GM12872 (cell line): Measurements from ENCODE around the gene FGF1.

Experiments used
- TF ChIP-seq, protein P1 (sequence below): IDR thresholded peaks from 3 replicates; pipeline ENCODE4 v1.5.1; 2011; ENCODE audit warnings: low read depth, mild to moderate bottlenecking, low read length, moderate library complexity; ENCODE audit not compliant: insufficient read depth

The FGF1 gene

DNA sequence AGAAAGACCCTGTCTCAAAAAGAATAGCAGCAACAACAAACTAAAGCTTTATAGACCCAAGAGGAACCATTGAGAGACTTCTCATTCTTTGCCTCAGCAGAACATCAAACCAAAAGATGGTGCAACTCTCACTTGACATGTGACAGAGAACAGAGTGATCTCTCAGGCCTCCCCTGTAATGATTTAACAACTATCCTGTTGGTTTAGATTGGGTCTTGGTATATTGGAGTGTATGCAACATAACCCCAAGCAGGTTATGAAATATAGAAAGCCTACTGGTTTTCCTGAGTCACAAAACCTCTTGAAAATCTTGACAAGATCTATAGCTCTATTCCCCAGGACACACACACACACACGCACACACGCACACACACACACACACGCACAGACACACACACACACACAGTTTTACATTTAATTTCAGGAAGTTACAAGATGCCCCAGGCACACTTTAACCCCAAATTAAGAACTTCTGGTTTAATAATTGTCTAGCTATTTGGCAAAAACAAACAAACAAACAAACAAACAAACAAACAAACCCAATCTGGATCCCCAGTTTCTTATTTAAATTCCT is 6.5 kb upstream of the FGF1 start:
- TF ChIP-seq, protein P1, sequence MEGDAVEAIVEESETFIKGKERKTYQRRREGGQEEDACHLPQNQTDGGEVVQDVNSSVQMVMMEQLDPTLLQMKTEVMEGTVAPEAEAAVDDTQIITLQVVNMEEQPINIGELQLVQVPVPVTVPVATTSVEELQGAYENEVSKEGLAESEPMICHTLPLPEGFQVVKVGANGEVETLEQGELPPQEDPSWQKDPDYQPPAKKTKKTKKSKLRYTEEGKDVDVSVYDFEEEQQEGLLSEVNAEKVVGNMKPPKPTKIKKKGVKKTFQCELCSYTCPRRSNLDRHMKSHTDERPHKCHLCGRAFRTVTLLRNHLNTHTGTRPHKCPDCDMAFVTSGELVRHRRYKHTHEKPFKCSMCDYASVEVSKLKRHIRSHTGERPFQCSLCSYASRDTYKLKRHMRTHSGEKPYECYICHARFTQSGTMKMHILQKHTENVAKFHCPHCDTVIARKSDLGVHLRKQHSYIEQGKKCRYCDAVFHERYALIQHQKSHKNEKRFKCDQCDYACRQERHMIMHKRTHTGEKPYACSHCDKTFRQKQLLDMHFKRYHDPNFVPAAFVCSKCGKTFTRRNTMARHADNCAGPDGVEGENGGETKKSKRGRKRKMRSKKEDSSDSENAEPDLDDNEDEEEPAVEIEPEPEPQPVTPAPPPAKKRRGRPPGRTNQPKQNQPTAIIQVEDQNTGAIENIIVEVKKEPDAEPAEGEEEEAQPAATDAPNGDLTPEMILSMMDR = no peak

DNA sequence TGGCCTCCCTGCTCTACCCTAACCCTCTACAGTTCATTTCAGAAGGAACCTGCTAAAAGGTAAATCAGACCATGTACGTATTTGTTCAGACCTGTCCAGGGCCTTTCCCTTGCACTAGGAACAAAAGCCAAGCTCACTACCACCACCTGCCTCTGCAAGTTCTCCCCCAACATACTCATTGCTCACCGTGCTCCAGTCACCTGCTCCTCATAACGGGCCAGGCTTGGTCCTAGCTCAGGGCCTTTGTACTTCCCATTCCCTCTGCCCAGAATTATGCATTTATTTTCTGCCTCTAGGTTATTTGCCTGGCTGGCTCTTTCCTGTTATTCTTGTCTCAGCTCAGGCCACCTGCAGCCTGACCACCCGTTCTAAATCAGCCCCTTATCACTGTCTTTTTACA is 4.8 kb upstream of the FGF1 start:
- TF ChIP-seq, protein P1 = no peak

DNA sequence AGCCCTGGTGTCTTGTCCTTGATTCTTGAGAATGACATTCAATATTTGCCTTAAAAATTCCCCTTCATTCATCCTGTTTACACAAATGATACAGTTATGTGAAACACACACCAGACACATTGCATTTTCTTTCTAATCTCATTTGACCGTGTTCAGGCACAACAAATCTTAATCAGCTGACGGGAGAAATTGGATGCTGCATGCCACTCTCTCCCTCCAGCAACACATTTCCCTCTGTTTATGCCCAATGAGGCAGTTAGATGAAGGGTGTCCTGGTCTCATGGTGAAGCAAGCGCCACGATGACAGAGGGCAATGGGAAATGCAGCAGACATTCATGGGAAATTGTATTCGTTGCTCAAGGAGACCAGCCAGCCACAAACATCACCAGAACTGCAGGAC is 3.2 kb upstream of the FGF1 start:
- TF ChIP-seq, protein P1 = no peak

DNA sequence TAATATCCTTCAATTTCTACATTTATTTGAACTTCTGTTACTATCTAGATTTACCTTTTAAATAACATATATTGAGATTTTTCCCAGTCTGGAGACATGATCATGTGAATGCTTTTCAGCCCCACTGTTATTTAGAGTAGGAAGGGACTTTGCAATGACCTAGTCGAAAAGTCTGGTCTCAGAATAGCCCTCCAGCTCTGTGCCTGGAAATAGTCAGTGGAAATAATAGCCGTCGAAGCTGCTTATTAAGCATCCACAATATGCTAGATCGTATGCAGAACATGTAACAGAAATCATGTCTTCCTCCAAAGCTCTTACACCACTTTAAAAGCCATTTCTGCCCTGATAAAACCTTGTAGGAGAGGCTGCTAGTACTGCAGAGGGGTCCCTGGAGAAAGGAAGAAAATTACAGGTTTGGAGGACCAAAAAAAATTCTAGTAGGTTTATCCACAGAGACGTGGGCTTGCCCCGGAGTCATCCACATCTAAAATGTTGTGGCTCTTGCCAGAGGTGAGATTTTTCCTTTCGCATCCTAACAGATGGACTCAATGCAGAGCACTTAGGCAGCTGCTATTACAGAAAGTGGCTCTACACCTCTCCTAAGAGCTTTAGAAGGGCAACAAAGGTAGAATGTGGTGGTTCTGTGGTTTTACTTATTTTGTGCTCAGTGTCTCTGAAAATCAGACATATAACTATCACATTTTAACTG is 2.5 kb upstream of the FGF1 start:
- TF ChIP-seq, protein P1 = no peak

DNA sequence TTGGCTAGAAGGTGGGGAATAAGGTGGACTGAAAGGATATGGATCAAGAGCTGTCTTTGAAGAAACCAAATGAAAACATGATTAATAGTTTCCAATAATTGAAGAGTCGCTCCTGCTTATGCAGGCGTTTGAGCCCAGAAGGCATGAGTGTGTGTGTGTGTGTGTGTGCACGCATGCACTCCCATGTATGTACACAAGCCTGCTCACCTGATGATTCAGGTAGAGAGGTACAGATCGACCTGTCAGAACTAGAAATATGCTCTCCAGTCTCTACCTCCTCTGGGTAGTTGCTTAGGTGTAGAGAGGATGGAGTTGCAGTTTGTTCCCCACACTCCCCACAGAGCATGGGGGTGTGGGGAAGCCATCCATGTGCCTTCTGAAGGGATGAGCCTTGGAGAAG is 1.1 kb upstream of the FGF1 start:
- TF ChIP-seq, protein P1 = no peak

DNA sequence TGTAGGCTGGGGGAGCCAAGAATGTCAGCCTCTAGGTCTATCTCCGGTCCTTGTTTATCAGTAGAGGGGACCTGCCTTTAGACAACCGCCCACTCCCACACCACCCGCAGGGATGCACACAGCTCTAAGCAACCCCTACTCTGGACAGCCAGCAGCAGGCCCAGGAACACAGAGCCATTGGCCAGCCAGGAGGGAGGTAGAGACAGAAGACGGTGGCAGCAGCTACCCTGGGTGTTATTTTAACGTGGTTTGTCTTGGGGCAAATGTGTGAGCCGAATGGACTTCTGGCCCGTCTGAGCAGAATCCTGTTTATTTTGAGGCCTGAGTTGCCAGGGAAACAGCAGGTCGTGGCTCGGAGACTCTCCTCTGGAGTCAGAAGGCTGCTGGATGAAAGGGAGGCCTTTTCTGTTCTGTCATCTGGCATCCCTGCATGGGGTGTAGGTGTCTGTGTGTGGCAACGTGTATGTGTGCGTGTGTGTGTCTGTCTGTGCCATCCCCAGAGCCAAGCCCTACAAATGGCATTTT is 382 bp upstream of the FGF1 start:
- TF ChIP-seq, protein P1 = no peak

DNA sequence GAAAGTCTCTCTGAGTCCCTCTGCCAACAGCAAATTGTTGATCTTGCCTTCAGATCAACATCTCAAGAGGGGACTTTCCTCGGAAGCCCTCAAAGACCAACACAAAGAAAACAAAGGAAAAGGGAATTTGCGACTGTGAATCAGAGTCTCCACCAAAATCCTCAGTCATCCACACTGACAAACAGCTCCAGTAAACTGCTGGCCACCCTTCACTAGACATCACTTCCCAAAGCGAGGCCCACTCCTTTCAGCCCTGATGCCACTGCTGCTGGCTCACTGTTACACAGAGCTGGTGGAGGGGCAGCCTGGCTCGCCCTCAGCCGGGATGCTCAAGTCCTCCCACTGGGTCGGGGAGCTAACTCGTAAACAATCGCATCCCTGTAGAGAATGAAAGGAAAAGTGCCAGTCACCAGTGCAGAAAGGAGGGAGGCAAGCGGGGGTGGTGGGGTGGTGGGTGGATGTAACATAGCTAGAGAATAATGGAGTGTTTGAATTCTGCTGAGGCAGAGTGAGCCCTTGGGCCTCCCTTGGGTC is 1.3 kb downstream of the FGF1 start:
- TF ChIP-seq, protein P1 = no peak
